Spleen (tissue), 7 donors: ENCODE data around the gene SCN4A.

ENCODE experiments used
- CTCF ChIP-seq, 11 experiments: fragments of 200-600 bp in 7 of 11; fragments of 450-650 bp in 4 of 11; sonication (generic) in 4 of 11; IDR thresholded peaks in 8 of 11; conservative IDR thresholded peaks in 3 of 11; 1 replicate in 7 of 11; 2 replicates in 4 of 11; pipeline versions ENCODE4 v1.4.0 to v1.8.0; 2016 to 2021; ENCODE audit warnings: antibody characterized with exemption in 11 of 11, inconsistent platforms in 4 of 11, mild to moderate bottlenecking in 1 of 11
- POLR2A ChIP-seq, 3 donors: fragments of 450-650 bp; IDR thresholded peaks; one replicate each; pipeline ENCODE4 v1.5.1; 2017; ENCODE audit warnings: antibody characterized with exemption in 3 of 3, mild to moderate bottlenecking in 1 of 3
- donor health status: DM: no; HTN: no; CAD: no; lungs with moderate emphysema.
- donor health status: DM: no; HTN: no; CAD: no.
- donor health status: DM: no; HTN: no; CAD: no.

GRCh38 chr17:63939884-63940283 is 32.8 kb downstream of the SCN4A start:
- no peak for TF ChIP-seq CTCF (IDR thresholded peaks at IDR 0.05 in 8 of 11, conservative IDR thresholded peaks at IDR 0.05 in 3 of 11)
- no peak for TF ChIP-seq POLR2A (IDR thresholded peaks at IDR 0.05)
